Mucosa of descending colon (tissue), 3 donors: ENCODE results near the gene BTC. TPM values are rescaled to one million over a fixed set of nuclear protein-coding genes. Genes with fewer than 3 reads are reported as not detected.

Experiments
- ATAC-seq: fragments of 200-7000 bp; cut with Tn5 transposase; one replicate; pipeline ENCODE4 v1.9.1; 2020; ENCODE audit warnings: mild to moderate bottlenecking, moderate library complexity
- DNase-seq, 3 donors: peaks; one replicate each; pipeline ENCODE4 v3.0.0-alpha.2; 2020
- H3K36me3 ChIP-seq: fragments of 200-600 bp; one replicate; pipeline ENCODE4 v1.8.0; 2021; ENCODE audit warnings: low read depth, mild to moderate bottlenecking
- H3K4me1 ChIP-seq: fragments of 200-600 bp; one replicate; pipeline ENCODE4 v1.8.0; 2021; ENCODE audit warnings: low read depth, mild to moderate bottlenecking
- H3K4me3 ChIP-seq: fragments of 200-600 bp; one replicate; pipeline ENCODE4 v1.8.0; 2021; ENCODE audit warnings: mild to moderate bottlenecking
- H3K9me3 ChIP-seq: fragments of 200-600 bp; one replicate; pipeline ENCODE4 v1.8.0; 2021; ENCODE audit warnings: mild to moderate bottlenecking
- intact Hi-C, 2 donors: fragments of 100-400 bp; cut with DNase I in 1 of 2; cut with micrococcal nuclease in 1 of 2; formaldehyde crosslinking; loops; one replicate each; pipeline versions ENCODE4 v1.11.0 to v1.11.1; 2022; cut with DNase I, micrococcal nuclease
- total RNA-seq, 3 donors: library from RNA; stranded (reverse); fragmentation: NEBNext Ultra II Directional in 2 of 3; extraction: Animal tissue kit (Norgen Biotek cat#: 25700) in 2 of 3; gene quantifications; one replicate each; pipeline versions ENCODE4 v1.2.1 to v1.2.4, GENCODE V29; 2021 to 2023
- TF ChIP-seq, protein P1 (sequence below): fragments of 200-600 bp; IDR thresholded peaks from one replicate; pipeline ENCODE4 v1.8.0; 2022; ENCODE audit warnings: antibody characterized with exemption, mild to moderate bottlenecking
- donor health status: DM: no; HTN: no; CAD: no; lungs with moderate emphysema.
- donor health status: DM: no; HTN: no; CAD: no.
- donor health status: DM: no; HTN: yes; CAD: no.

BTC gene
- total RNA-seq, 3 donors from 2014 or later: 5.6 to 20.6 (median 6.3) TPM

- no peaks in the 10 kb centered on the region for H3K4me1 ChIP-seq
- H3K9me3 ChIP-seq: no peaks in the 10 kb centered on the region
- ATAC-seq (no peak), DNase-seq (no peak)
- H3K4me3 ChIP-seq: no peak overlapping the region
- no peaks in the 10 kb centered on the region for H3K36me3 ChIP-seq
- TF ChIP-seq, protein P1, sequence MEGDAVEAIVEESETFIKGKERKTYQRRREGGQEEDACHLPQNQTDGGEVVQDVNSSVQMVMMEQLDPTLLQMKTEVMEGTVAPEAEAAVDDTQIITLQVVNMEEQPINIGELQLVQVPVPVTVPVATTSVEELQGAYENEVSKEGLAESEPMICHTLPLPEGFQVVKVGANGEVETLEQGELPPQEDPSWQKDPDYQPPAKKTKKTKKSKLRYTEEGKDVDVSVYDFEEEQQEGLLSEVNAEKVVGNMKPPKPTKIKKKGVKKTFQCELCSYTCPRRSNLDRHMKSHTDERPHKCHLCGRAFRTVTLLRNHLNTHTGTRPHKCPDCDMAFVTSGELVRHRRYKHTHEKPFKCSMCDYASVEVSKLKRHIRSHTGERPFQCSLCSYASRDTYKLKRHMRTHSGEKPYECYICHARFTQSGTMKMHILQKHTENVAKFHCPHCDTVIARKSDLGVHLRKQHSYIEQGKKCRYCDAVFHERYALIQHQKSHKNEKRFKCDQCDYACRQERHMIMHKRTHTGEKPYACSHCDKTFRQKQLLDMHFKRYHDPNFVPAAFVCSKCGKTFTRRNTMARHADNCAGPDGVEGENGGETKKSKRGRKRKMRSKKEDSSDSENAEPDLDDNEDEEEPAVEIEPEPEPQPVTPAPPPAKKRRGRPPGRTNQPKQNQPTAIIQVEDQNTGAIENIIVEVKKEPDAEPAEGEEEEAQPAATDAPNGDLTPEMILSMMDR: no peak
- intact Hi-C loops: no loop called here
These were observed 52.1 kb downstream of the BTC start for GRCh38 chr4:74742185-74742584.

DNA sequence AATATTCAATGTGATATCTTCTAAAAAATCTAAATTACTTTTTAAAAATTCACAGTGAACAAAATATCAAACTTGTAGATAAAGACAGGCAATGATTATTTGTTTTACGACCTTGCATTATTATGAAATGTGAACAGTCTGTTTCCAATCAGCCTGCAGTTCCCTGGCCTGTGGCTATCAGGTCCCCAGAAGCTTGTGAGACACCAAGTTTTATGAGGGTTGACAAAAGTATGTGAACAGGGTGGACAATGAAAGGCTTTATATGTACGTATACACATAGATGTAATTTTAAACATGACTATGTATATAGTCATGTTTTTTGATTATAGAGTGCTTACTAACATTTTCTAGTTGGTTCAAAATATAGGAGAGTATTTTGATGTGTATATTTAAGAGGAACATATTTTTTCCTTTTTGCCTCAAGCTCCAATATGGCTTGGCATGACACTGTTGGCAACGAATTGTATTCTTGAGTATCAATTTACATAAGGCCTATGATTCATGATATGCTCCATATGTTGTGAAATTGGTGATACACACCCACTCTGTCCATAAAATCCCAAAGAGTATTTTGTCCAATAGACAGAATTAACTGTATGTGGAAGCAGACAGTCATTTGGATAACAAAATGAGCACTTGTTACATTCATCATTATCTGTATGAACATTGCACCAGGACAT is 55.7 kb downstream of the BTC start:
- intact Hi-C loops: no loop called here
- Histone ChIP-seq H3K4me3 (no peak overlapping the region), H3K4me1 (no peaks in the 10 kb centered on the region), H3K9me3 (no peaks in the 10 kb centered on the region), H3K36me3 (no peaks in the 10 kb centered on the region)
- DNase-seq: no peak
- ATAC-seq: peak; percentile 63
- TF ChIP-seq, protein P1: no peak

DNA sequence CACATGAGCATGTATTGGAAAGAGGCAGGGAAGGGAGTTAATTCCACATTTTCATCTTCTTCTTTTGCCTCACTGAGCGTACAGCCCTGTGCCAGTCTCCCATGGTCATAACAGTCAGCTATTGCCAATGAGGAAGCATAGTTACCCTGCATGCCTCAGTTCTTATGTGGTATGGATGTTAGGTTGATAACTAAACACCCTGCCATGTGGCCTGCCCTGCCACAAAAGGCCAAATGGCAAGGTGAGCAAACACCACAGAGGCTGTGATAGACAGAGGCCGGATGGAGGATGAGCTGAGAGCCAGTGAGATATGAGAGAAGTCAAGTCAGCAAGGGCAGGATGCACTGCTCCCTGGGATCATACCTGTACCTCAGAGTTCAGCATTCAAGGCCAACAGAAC is 59.3 kb downstream of the BTC start:
- TF ChIP-seq, protein P1: no peak
- no peak for DNase-seq
- Histone ChIP-seq H3K4me3 (no peak overlapping the region), H3K9me3 (no peaks in the 10 kb centered on the region), H3K4me1 (no peaks in the 10 kb centered on the region), H3K36me3 (no peaks in the 10 kb centered on the region)
- intact Hi-C loops: no loop called here
- ATAC-seq: no peak

DNA sequence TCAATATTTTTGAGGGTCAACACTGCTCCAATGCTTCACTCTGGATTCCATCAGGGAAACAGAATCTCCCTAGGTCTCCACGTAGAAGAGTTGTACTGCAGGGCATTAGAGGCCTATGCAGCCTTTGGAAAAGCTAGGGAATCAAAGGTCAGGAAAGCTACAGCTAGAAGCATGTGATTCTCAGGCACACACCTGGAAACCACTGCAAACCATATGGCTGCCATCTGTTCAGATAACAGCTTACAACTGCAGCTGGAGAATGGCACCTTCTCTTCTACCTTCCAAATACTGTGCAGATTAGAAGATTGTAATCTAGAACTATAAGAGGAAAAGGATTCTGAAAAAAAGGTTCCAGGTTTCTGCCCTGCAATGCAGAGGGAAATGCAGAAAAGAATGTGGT is 60.6 kb downstream of the BTC start:
- TF ChIP-seq, protein P1: no peak
- intact Hi-C loops: no loop called here
- Histone ChIP-seq H3K9me3 (no peaks in the 10 kb centered on the region), H3K4me3 (no peak overlapping the region), H3K36me3 (no peaks in the 10 kb centered on the region), H3K4me1 (no peaks in the 10 kb centered on the region)
- DNase-seq: peak in 1 of 3 donors; percentile 72
- peak; percentile 85 for ATAC-seq

DNA sequence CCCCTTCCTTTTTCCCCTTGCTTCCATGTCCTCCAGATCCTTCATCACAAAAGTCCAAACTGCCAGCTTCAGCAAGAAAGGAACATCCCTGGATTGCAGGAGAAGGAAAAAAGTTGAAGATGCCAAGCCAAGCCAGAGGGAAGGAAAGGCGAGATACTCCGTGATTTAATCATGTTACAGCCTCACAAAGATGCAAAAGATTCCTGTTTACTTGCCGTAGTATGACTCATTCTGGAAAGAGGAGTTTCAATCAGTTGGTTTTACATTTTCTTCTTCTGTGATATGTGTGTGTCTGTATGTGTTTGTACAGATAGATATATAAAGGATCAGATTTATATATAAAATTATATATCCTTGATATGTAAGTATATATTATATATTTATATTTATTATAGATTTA is 69.3 kb downstream of the BTC start:
- intact Hi-C loops: no loop called here
- H3K4me1 ChIP-seq: no peaks in the 10 kb centered on the region
- no peaks in the 10 kb centered on the region for H3K9me3 ChIP-seq
- TF ChIP-seq, protein P1: no peak
- H3K4me3 ChIP-seq: no peak overlapping the region
- no peak for ATAC-seq
- no peak for DNase-seq
- no peaks in the 10 kb centered on the region for H3K36me3 ChIP-seq

DNA sequence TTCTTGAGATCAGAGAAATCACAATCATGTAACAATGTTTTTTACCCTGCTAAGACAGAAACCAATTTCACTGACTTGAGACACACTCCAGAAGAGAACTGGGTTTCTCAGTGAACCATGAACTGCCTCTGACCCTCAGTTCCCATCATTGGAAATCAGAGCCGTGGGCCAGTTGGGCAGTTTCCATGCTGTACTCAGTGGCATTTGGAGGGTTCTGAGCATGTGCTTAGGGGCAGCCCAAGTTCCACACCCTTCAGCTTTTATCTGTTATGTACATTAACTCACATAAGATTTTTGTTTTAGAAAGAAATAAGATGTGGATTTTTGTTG is 77.9 kb downstream of the BTC start:
- TF ChIP-seq, protein P1: no peak
- Histone ChIP-seq H3K4me3 (no peak overlapping the region), H3K36me3 (no peaks in the 10 kb centered on the region), H3K9me3 (peaks cover 5% of the 10 kb centered on the region), H3K4me1 (no peaks in the 10 kb centered on the region)
- DNase-seq (no peak), ATAC-seq (no peak)
- intact Hi-C loops: no loop called here
